ENCODE results near the gene BTD. TPM values are rescaled to one million over a fixed set of nuclear protein-coding genes. Genes with fewer than 3 reads are reported as not detected.
A peak's percentile ranks its signal among the peaks of the same experiment; 100 is the strongest.

The BTD gene
- total and polyA plus RNA-seq, 2 experiments from 2014 or later, result 17.8 to 20.0 TPM

DNA sequence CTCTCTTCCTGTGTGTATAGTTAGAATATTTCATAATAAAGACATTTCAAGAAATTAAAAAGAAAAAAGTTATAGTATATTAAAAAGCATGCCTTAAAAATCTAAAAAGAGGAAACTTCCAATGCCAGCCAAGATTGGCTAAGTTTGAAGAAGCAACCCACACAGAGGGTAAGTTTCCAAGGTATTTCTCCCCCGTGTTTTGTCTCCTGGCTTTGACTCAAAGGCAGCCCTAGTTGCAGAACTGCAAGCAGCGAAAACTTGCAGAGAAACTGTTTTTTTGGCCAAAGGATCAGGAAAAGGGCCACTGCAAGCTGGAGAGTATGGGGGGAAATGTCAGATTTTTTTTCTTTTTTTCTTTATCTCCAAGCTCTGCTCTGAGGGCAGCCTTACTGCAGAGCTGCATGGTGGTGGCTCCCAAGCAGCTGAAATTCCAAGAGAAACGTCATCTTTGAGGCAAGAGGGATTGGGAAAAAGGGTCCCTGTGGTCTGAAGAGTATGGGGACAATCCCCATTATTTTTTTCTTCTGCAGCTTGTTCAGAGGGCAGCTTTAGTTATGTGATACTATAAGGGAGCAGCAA, 23.2 kb upstream of the BTD start:
- H4K20me1 ChIP-seq (replicated peaks; ENCODE audit: insufficient read depth), result peaks cover 3% of the 10 kb centered on the region; the same call in 1 of the 2 replicates
- peaks cover 21% of the 10 kb centered on the region for H3K36me3 ChIP-seq (ENCODE audit: insufficient read depth)
- no peak overlapping the region for H2AFZ ChIP-seq
- Mint-ChIP-seq H3K4me1 (no peaks in the 10 kb centered on the region), H3K27me3 (ENCODE audit: insufficient read depth, low read depth, poor library complexity) (peaks cover 3% of the 10 kb centered on the region), H3K9me3 (no peaks in the 10 kb centered on the region), H3K36me3 (ENCODE audit: low read depth) (peaks cover 17% of the 10 kb centered on the region; the same call in 2 of the 3 replicates), H3K4me3 (no peak overlapping the region), H3K27ac (no peak overlapping the region)
- DNase-seq (ENCODE audit: low spot score) (no peak), ATAC-seq (no peak)
- H3K27me3 ChIP-seq (ENCODE audit: insufficient read depth), result no peaks in the 10 kb centered on the region
- no peak overlapping the region for H3K4me2 ChIP-seq
- H3F3A ChIP-seq (replicated peaks; ENCODE audit: low read depth), result no peaks in the 10 kb centered on the region
- TF ChIP-seq JUNB (IDR thresholded peaks at IDR 0.05; ENCODE audit: unreplicated experiment) (no peak), NANOG (IDR thresholded peaks at IDR 0.05; ENCODE audit: borderline replicate concordance) (no peak), EZH2phosphoT487 (IDR thresholded peaks at IDR 0.05; ENCODE audit: unreplicated experiment) (no peak)
- TF ChIP-seq, protein P1, sequence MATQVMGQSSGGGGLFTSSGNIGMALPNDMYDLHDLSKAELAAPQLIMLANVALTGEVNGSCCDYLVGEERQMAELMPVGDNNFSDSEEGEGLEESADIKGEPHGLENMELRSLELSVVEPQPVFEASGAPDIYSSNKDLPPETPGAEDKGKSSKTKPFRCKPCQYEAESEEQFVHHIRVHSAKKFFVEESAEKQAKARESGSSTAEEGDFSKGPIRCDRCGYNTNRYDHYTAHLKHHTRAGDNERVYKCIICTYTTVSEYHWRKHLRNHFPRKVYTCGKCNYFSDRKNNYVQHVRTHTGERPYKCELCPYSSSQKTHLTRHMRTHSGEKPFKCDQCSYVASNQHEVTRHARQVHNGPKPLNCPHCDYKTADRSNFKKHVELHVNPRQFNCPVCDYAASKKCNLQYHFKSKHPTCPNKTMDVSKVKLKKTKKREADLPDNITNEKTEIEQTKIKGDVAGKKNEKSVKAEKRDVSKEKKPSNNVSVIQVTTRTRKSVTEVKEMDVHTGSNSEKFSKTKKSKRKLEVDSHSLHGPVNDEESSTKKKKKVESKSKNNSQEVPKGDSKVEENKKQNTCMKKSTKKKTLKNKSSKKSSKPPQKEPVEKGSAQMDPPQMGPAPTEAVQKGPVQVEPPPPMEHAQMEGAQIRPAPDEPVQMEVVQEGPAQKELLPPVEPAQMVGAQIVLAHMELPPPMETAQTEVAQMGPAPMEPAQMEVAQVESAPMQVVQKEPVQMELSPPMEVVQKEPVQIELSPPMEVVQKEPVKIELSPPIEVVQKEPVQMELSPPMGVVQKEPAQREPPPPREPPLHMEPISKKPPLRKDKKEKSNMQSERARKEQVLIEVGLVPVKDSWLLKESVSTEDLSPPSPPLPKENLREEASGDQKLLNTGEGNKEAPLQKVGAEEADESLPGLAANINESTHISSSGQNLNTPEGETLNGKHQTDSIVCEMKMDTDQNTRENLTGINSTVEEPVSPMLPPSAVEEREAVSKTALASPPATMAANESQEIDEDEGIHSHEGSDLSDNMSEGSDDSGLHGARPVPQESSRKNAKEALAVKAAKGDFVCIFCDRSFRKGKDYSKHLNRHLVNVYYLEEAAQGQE (IDR thresholded peaks at IDR 0.05; ENCODE audit: unreplicated experiment), result no peak
- TF ChIP-seq, protein P2, sequence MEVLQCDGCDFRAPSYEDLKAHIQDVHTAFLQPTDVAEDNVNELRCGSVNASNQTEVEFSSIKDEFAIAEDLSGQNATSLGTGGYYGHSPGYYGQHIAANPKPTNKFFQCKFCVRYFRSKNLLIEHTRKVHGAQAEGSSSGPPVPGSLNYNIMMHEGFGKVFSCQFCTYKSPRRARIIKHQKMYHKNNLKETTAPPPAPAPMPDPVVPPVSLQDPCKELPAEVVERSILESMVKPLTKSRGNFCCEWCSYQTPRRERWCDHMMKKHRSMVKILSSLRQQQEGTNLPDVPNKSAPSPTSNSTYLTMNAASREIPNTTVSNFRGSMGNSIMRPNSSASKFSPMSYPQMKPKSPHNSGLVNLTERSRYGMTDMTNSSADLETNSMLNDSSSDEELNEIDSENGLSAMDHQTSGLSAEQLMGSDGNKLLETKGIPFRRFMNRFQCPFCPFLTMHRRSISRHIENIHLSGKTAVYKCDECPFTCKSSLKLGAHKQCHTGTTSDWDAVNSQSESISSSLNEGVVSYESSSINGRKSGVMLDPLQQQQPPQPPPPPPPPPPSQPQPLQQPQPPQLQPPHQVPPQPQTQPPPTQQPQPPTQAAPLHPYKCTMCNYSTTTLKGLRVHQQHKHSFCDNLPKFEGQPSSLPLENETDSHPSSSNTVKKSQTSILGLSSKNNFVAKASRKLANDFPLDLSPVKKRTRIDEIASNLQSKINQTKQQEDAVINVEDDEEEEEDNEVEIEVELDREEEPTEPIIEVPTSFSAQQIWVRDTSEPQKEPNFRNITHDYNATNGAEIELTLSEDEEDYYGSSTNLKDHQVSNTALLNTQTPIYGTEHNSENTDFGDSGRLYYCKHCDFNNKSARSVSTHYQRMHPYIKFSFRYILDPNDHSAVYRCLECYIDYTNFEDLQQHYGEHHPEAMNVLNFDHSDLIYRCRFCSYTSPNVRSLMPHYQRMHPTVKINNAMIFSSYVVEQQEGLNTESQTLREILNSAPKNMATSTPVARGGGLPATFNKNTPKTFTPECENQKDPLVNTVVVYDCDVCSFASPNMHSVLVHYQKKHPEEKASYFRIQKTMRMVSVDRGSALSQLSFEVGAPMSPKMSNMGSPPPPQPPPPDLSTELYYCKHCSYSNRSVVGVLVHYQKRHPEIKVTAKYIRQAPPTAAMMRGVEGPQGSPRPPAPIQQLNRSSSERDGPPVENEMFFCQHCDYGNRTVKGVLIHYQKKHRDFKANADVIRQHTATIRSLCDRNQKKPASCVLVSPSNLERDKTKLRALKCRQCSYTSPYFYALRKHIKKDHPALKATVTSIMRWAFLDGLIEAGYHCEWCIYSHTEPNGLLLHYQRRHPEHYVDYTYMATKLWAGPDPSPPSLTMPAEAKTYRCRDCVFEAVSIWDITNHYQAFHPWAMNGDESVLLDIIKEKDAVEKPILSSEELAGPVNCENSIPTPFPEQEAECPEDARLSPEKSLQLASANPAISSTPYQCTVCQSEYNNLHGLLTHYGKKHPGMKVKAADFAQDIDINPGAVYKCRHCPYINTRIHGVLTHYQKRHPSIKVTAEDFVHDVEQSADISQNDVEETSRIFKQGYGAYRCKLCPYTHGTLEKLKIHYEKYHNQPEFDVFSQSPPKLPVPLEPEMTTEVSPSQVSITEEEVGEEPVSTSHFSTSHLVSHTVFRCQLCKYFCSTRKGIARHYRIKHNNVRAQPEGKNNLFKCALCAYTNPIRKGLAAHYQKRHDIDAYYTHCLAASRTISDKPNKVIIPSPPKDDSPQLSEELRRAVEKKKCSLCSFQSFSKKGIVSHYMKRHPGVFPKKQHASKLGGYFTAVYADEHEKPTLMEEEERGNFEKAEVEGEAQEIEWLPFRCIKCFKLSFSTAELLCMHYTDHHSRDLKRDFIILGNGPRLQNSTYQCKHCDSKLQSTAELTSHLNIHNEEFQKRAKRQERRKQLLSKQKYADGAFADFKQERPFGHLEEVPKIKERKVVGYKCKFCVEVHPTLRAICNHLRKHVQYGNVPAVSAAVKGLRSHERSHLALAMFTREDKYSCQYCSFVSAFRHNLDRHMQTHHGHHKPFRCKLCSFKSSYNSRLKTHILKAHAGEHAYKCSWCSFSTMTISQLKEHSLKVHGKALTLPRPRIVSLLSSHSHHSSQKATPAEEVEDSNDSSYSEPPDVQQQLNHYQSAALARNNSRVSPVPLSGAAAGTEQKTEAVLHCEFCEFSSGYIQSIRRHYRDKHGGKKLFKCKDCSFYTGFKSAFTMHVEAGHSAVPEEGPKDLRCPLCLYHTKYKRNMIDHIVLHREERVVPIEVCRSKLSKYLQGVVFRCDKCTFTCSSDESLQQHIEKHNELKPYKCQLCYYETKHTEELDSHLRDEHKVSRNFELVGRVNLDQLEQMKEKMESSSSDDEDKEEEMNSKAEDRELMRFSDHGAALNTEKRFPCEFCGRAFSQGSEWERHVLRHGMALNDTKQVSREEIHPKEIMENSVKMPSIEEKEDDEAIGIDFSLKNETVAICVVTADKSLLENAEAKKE (CRISPR knock-in tag; IDR thresholded peaks at IDR 0.05), result no peak
- 0 out of 2 replicates have a peak overlapping the region, but pooled peaks have one; percentile 35 for H3K27ac ChIP-seq (ENCODE audit: low read depth)
- no peaks in the 10 kb centered on the region for H3K4me1 ChIP-seq (ENCODE audit: insufficient read depth)
- no peak overlapping the region for H3K4me3 ChIP-seq
- H3K9me2 ChIP-seq (ENCODE audit: insufficient read depth), result no peaks in the 10 kb centered on the region
- no peaks in the 10 kb centered on the region for H3K79me2 ChIP-seq (replicated peaks; ENCODE audit: insufficient read depth)
